ENCODE measurements around the gene R3HDML.

Gene R3HDML

DNA sequence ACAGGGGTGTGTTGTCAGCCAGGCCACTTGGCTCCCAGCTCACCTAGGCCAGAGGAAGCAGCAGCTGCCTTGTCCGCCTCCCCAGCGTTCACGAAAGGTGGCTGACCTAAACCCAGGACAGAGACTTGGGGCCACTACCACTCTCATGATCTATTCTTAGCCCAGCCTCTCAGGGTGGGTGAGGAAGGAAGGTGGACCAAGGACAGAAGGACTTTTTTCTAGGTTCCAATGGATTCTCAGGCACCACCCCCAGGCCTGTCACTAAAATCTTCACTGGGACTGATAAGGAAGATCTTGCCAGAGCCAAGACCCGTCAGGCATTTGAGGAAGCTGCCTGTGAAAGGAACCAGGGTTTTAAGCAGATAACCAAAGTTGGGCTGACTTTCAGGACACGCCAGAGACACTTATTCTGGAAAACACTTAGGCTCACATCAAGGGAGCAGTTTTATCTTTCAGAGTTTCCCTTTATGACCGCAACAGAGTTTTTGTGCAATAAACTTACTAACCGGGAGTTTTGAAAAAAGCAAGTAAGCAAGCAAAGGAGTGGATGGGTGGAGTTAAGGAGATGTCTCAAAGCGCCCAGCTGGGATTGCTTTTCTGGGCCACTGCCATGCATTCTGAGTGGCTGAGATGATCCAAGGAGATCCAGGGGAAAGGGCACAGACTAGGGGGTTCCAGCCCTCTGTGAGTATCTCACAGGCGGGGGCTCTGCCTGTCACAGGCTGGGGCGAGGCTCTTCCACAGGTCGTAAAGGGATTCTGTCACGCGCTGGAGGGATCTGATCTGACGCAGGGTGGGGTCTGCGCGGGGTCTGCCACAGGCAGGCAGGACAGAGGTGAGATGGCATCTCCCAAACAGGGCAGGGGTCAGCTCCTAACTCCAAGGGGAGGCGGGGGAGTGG is 26.8 kb upstream of the R3HDML start:
- H3K9me3 ChIP-seq (ENCODE audit: insufficient read depth, low read depth, low read length), result no peaks in the 10 kb centered on the region
- no peak overlapping the region for H4K91ac ChIP-seq (ENCODE audit: low read depth, low read length)
- WGBS (ENCODE audit: extremely low coverage, insufficient coverage, insufficient read length), result no CpG with 5 or more reads among the region's 17 CpGs
- H2BK5ac ChIP-seq (ENCODE audit: low read depth, low read length, poor library complexity), result no peak overlapping the region
- H4K12ac ChIP-seq (ENCODE audit: low read depth, low read length), result no peak overlapping the region
- peaks cover 4% of the 10 kb centered on the region for H3K79me2 ChIP-seq (ENCODE audit: control insufficient read depth, insufficient read depth, low read length, poor library complexity)
- H3K27ac ChIP-seq (ENCODE audit: low read depth, low read length), result no peak overlapping the region
- peak in 1 of 2 donors; percentile 14 for DNase-seq
- no peak overlapping the region for H3K14ac ChIP-seq (ENCODE audit: low read length)
- H3K4me2 ChIP-seq (ENCODE audit: low read length), result peak overlapping the region; percentile 72
- H3K4ac ChIP-seq (ENCODE audit: low read depth, low read length), result no peak overlapping the region
- H3K18ac ChIP-seq (ENCODE audit: low read length), result no peak overlapping the region
- H3K4me3 ChIP-seq (ENCODE audit: low read depth, low read length), result peak overlapping the region; percentile 88
- no peak overlapping the region for H2AK5ac ChIP-seq (ENCODE audit: low read length)
- peaks cover 5 to 7% of the 10 kb centered on the region in 2 experiments for H3K4me1 ChIP-seq (ENCODE audit: control insufficient read depth in 1 of 2, insufficient read depth in 2 of 2, low read length in 2 of 2)
- H3K23ac ChIP-seq (ENCODE audit: low read length), result no peak overlapping the region
- H2BK120ac ChIP-seq (ENCODE audit: insufficient read depth, low read length, poor library complexity), result no peak overlapping the region
- peak overlapping the region; percentile 84 for H4K8ac ChIP-seq (ENCODE audit: low read depth, low read length)
- peak overlapping the region; percentile 81 for H3K9ac ChIP-seq (ENCODE audit: low read length)
- no peaks in the 10 kb centered on the region for H3K27me3 ChIP-seq (ENCODE audit: insufficient read depth, low read length)
- peak overlapping the region; percentile 48 for H2AFZ ChIP-seq (ENCODE audit: insufficient read depth, low read length, poor library complexity)
- H3K36me3 ChIP-seq (ENCODE audit: control insufficient read depth in 1 of 2, insufficient read depth in 2 of 2, low read length in 2 of 2), result peaks cover 0 to 2% of the 10 kb centered on the region in 2 experiments
- peaks cover 3% of the 10 kb centered on the region for H3K79me1 ChIP-seq (ENCODE audit: low read length)
- H2BK12ac ChIP-seq (ENCODE audit: low read length), result peak overlapping the region; percentile 45

DNA sequence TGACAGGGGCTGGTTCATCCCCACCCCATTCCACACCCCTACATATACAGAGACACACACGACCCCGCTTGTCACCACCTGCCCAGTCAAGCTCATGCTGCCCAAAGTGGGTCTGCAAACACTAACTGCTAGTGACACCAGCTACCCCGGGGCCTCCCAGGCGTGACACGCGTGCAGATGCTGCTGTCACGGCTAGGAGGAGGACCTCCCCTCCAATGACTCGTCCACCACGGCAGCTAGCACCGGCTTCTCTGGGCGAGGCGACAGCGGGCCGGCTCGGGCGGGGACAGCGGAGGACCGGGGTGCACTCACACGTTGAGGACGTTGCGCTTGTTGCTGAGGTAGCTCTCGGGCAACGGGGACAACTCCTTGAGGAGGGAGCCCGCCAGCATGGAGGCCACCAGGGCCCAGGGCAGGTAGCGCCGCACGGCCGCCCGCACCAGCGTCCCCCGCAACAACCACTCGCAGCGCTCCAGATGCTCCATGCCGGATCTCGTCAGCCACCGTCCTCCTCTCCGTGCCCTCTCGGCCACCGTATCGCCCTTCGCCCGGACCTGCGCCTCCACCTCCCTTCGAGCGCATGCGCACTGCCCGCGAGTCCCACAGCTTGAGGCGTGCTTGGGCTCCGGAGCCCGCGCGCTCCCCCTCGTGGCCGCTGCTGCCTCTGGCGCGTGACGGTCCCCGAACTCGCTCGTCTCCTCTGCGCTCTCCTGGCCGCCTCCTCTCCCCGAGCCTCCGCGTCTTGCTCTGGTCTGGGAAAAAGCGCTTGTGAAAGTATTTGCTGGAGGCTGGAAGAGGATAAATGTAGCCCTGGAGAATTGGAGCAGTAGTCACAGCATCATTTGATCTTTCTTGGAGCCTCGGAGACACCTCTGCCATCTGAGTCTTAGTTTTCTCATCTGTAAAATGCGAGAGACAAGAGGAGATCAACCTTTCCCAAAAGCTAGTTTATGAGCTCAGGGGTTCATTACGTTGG is 25.9 kb upstream of the R3HDML start, which contains the start of gene FITM2:
Gene FITM2, minus strand, starts transcription at position 539 of the 976 bp plus-strand sequence. Its CDS starts 54 bp downstream, at position 485.
- Histone ChIP-seq H3K4me3 (ENCODE audit: low read depth, low read length) (peak within 1 kb of the TSS; percentile 88), H4K8ac (ENCODE audit: low read depth, low read length) (peak within 1 kb of the TSS; percentile 84), H3K27ac (ENCODE audit: low read depth, low read length) (no peak within 1 kb of the TSS), H2BK120ac (ENCODE audit: insufficient read depth, low read length, poor library complexity) (peak within 1 kb of the TSS; percentile 2), H3K4ac (ENCODE audit: low read depth, low read length) (peak within 1 kb of the TSS; percentile 1), H4K91ac (ENCODE audit: low read depth, low read length) (peak within 1 kb of the TSS; percentile 33), H3K79me1 (ENCODE audit: low read length) (peaks cover 3% of the 10 kb centered on the region), H3K27me3 (ENCODE audit: insufficient read depth, low read length) (no peaks in the 10 kb centered on the region), H4K12ac (ENCODE audit: low read depth, low read length) (peak within 1 kb of the TSS; percentile 4), H3K79me2 (ENCODE audit: control insufficient read depth, insufficient read depth, low read length, poor library complexity) (peaks cover 4% of the 10 kb centered on the region), H3K4me1 (ENCODE audit: control insufficient read depth in 1 of 2, insufficient read depth in 2 of 2, low read length in 2 of 2) (peaks cover 5 to 7% of the 10 kb centered on the region in 2 experiments), H2BK12ac (ENCODE audit: low read length) (no peak within 1 kb of the TSS), H3K18ac (ENCODE audit: low read length) (peak within 1 kb of the TSS; percentile 27), H3K23ac (ENCODE audit: low read length) (no peak within 1 kb of the TSS), H3K36me3 (ENCODE audit: control insufficient read depth in 1 of 2, insufficient read depth in 2 of 2, low read length in 2 of 2) (peaks cover 0 to 2% of the 10 kb centered on the region in 2 experiments), H2AK5ac (ENCODE audit: low read length) (no peak within 1 kb of the TSS), H3K4me2 (ENCODE audit: low read length) (peak within 1 kb of the TSS; percentile 72), H3K9me3 (ENCODE audit: insufficient read depth, low read depth, low read length) (no peaks in the 10 kb centered on the region), H2BK5ac (ENCODE audit: low read depth, low read length, poor library complexity) (no peak within 1 kb of the TSS), H3K9ac (ENCODE audit: low read length) (peak within 1 kb of the TSS; percentile 81), H2AFZ (ENCODE audit: insufficient read depth, low read length, poor library complexity) (peak within 1 kb of the TSS; percentile 48), H3K14ac (ENCODE audit: low read length) (peak within 1 kb of the TSS; percentile 34)
- no CpG with 5 or more reads among the region's 70 CpGs for WGBS (ENCODE audit: extremely low coverage, insufficient coverage, insufficient read length)
- DNase-seq, result peak; percentile 94 to 99

DNA sequence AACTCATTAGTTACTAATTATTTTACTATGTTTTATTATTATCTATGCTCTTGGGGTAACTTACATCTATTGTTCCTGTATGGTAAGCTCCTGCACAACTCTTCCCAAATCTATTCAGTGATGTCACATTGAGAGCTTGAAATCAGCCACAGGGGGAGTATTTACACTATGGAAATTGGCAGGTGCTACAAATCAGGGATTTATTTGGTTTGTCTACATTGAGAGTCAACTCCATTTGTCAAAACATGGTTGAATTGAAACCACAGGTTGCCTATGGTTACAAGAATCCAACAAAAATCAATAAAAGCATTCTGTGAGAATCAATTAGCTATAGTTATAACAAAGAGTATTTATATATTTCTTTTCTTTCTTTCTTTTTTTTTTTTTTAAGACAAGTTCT is 22.0 kb upstream of the R3HDML start:
- H4K12ac ChIP-seq (ENCODE audit: low read depth, low read length), result no peak overlapping the region
- no peak overlapping the region for H3K23ac ChIP-seq (ENCODE audit: low read length)
- no peak overlapping the region for H2AFZ ChIP-seq (ENCODE audit: insufficient read depth, low read length, poor library complexity)
- no peak overlapping the region for H2BK5ac ChIP-seq (ENCODE audit: low read depth, low read length, poor library complexity)
- H4K8ac ChIP-seq (ENCODE audit: low read depth, low read length), result no peak overlapping the region
- no peak overlapping the region for H4K91ac ChIP-seq (ENCODE audit: low read depth, low read length)
- H3K9ac ChIP-seq (ENCODE audit: low read length), result no peak overlapping the region
- no peak overlapping the region for H2BK120ac ChIP-seq (ENCODE audit: insufficient read depth, low read length, poor library complexity)
- no peaks in the 10 kb centered on the region for H3K27me3 ChIP-seq (ENCODE audit: insufficient read depth, low read length)
- no peak overlapping the region for H3K4me2 ChIP-seq (ENCODE audit: low read length)
- H3K4me1 ChIP-seq (ENCODE audit: control insufficient read depth in 1 of 2, insufficient read depth in 2 of 2, low read length in 2 of 2), result peaks cover 5% of the 10 kb centered on the region in 2 experiments
- no peak overlapping the region for H3K4ac ChIP-seq (ENCODE audit: low read depth, low read length)
- H3K36me3 ChIP-seq (ENCODE audit: control insufficient read depth in 1 of 2, insufficient read depth in 2 of 2, low read length in 2 of 2), result no peaks in the 10 kb centered on the region
- no peak for DNase-seq
- H2BK12ac ChIP-seq (ENCODE audit: low read length), result no peak overlapping the region
- no peak overlapping the region for H3K14ac ChIP-seq (ENCODE audit: low read length)
- peaks cover 4% of the 10 kb centered on the region for H3K79me2 ChIP-seq (ENCODE audit: control insufficient read depth, insufficient read depth, low read length, poor library complexity)
- H3K4me3 ChIP-seq (ENCODE audit: low read depth, low read length), result no peak overlapping the region
- no peak overlapping the region for H3K18ac ChIP-seq (ENCODE audit: low read length)
- H3K79me1 ChIP-seq (ENCODE audit: low read length), result peaks cover 3% of the 10 kb centered on the region
- no peaks in the 10 kb centered on the region for H3K9me3 ChIP-seq (ENCODE audit: insufficient read depth, low read depth, low read length)
- no peak overlapping the region for H3K27ac ChIP-seq (ENCODE audit: low read depth, low read length)
- no peak overlapping the region for H2AK5ac ChIP-seq (ENCODE audit: low read length)

DNA sequence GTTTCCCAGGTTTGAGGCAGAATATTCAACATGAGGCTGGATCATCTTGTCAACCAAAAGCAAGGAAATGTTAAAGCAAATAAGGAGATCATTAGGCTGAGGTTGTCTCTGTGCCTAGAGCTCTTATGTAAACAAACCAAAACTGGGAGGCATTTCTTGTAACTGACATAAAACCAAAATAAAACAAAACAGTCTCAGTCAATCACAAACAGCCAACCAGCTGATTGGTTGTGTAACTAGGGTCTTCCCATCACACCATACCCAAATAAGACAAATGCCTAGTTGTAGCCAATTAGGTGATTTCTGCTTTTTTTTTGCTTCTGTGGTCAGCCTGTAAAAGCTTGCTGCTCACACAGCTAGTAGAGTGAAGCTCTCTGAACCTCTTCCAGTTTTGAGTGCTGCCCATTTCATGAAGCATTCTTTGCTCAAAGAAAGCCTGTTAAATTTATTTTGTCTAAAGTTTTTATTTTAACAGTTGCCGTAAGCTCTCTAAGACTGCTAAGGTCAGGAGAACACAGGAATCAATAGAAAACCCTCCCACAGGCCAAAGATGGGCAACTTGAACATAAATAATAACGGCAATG is 16.9 kb upstream of the R3HDML start:
- Histone ChIP-seq H3K9me3 (ENCODE audit: insufficient read depth, low read depth, low read length) (no peaks in the 10 kb centered on the region), H2BK5ac (ENCODE audit: low read depth, low read length, poor library complexity) (no peak overlapping the region), H4K12ac (ENCODE audit: low read depth, low read length) (no peak overlapping the region), H4K8ac (ENCODE audit: low read depth, low read length) (no peak overlapping the region), H3K4me3 (ENCODE audit: low read depth, low read length) (no peak overlapping the region), H3K27ac (ENCODE audit: low read depth, low read length) (no peak overlapping the region), H3K14ac (ENCODE audit: low read length) (no peak overlapping the region), H3K9ac (ENCODE audit: low read length) (no peak overlapping the region), H2BK12ac (ENCODE audit: low read length) (no peak overlapping the region), H3K4ac (ENCODE audit: low read depth, low read length) (no peak overlapping the region), H3K4me1 (ENCODE audit: control insufficient read depth in 1 of 2, insufficient read depth in 2 of 2, low read length in 2 of 2) (no peaks in the 10 kb centered on the region), H3K27me3 (ENCODE audit: insufficient read depth, low read length) (no peaks in the 10 kb centered on the region), H3K23ac (ENCODE audit: low read length) (no peak overlapping the region), H2AFZ (ENCODE audit: insufficient read depth, low read length, poor library complexity) (no peak overlapping the region), H3K79me1 (ENCODE audit: low read length) (no peaks in the 10 kb centered on the region), H2AK5ac (ENCODE audit: low read length) (no peak overlapping the region), H2BK120ac (ENCODE audit: insufficient read depth, low read length, poor library complexity) (no peak overlapping the region), H3K18ac (ENCODE audit: low read length) (no peak overlapping the region), H4K91ac (ENCODE audit: low read depth, low read length) (no peak overlapping the region), H3K79me2 (ENCODE audit: control insufficient read depth, insufficient read depth, low read length, poor library complexity) (no peaks in the 10 kb centered on the region), H3K4me2 (ENCODE audit: low read length) (no peak overlapping the region), H3K36me3 (ENCODE audit: control insufficient read depth in 1 of 2, insufficient read depth in 2 of 2, low read length in 2 of 2) (no peaks in the 10 kb centered on the region)
- DNase-seq, result no peak
- WGBS (ENCODE audit: extremely low coverage, insufficient coverage, insufficient read length), result no CpG with 5 or more reads among the region's 2 CpGs
